Fibroblast of lung (primary cell): ENCODE data around the gene HEXIM1.

Experiments used
- EZH2 ChIP-seq: IDR thresholded peaks from 2 replicates; pipeline ENCODE4 v1.5.1; 2012; ENCODE audit warnings: low read length, control low read depth, mild to moderate bottlenecking; ENCODE audit errors: missing control alignments
- TF ChIP-seq, protein P1 (sequence below), 2 donors: IDR thresholded peaks in 1 of 2; conservative IDR thresholded peaks in 1 of 2; 1 replicate in 1 of 2; 2 replicates in 1 of 2; pipeline ENCODE4 v1.5.1; 2011 to 2012; ENCODE audit warnings: low read length in 2 of 2, control low read depth in 1 of 2, inconsistent platforms in 1 of 2, low read depth in 1 of 2, mild to moderate bottlenecking in 1 of 2

DNA sequence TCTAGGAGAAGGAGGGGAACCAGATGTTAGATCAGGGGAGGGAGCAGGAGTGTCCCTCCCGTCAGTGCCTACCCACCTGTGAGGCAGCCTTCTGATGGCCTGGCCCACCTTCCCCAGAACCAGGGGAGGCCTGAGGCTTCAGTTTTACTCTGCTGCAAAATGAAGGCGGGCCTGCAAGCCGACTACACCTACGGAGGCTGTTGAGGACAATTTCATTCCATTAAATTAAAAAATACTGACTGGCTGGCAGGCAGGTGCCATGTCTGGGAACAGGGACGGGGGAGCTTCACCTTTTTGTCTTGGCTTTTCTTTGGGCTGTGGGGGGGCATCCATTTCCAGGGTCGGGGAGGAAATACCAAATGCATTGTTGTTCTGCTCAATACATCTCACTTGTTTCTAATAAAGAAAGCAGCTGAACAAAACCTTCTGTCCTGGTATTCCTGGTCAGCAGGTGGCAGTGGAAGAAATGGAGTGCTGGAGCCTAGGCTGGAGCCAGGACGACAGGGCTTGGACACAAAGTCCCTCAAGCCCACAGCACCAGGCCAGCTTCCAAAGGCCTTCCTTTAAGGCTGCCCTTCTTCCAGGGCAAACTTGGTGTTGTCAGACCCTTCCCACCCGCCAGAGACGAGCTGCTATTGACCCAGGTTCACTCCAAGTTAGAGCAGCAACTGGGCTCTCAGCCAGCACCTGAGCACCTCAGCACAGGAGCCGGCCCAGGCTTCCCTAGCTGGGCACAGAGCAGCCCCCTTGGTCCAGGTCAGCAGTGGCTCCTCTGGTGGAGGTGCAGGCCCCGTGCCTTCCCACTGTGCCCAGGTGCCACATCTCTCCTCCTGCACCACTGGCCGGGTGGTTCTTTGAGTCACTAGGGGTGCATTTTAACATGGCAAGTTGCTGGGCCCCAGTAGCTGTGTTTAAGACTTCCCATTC is 39.4 kb upstream of the HEXIM1 start:
- TF ChIP-seq, protein P1, sequence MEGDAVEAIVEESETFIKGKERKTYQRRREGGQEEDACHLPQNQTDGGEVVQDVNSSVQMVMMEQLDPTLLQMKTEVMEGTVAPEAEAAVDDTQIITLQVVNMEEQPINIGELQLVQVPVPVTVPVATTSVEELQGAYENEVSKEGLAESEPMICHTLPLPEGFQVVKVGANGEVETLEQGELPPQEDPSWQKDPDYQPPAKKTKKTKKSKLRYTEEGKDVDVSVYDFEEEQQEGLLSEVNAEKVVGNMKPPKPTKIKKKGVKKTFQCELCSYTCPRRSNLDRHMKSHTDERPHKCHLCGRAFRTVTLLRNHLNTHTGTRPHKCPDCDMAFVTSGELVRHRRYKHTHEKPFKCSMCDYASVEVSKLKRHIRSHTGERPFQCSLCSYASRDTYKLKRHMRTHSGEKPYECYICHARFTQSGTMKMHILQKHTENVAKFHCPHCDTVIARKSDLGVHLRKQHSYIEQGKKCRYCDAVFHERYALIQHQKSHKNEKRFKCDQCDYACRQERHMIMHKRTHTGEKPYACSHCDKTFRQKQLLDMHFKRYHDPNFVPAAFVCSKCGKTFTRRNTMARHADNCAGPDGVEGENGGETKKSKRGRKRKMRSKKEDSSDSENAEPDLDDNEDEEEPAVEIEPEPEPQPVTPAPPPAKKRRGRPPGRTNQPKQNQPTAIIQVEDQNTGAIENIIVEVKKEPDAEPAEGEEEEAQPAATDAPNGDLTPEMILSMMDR (conservative IDR thresholded peaks at IDR 0.05 in 1 of 2, IDR thresholded peaks at IDR 0.05 in 1 of 2; ENCODE audit: low read depth in 1 of 2, low read length in 2 of 2) = peak in 1 of 2 donors; percentile 5
- TF ChIP-seq EZH2 = no peak
